ENCODE measurements around the gene SGMS2.

DNA sequence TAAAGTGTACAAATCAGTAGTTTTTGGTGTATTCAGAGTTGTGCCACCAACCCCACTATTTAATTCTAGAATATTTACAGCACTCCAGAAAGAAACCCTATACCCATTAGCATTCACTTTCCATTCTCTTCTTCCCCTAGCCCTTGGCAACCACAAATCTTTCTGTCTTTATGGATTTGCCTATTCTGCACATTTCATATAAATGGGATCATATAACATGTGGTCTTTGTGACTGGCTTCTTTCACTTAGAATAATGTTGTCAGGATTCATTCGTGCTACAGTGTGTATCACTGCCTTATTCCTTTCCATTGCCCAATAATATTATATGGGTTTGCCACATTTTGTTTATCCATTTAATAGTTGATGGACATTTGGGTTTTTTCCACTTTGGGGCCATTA lies 32.2 kb downstream of the SGMS2 start:
- no peak for TF ChIP-seq POLR2A (IDR thresholded peaks at IDR 0.05)
- TF ChIP-seq, protein P1, sequence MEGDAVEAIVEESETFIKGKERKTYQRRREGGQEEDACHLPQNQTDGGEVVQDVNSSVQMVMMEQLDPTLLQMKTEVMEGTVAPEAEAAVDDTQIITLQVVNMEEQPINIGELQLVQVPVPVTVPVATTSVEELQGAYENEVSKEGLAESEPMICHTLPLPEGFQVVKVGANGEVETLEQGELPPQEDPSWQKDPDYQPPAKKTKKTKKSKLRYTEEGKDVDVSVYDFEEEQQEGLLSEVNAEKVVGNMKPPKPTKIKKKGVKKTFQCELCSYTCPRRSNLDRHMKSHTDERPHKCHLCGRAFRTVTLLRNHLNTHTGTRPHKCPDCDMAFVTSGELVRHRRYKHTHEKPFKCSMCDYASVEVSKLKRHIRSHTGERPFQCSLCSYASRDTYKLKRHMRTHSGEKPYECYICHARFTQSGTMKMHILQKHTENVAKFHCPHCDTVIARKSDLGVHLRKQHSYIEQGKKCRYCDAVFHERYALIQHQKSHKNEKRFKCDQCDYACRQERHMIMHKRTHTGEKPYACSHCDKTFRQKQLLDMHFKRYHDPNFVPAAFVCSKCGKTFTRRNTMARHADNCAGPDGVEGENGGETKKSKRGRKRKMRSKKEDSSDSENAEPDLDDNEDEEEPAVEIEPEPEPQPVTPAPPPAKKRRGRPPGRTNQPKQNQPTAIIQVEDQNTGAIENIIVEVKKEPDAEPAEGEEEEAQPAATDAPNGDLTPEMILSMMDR (IDR thresholded peaks at IDR 0.05), result no peak
